ENCODE data around the gene CNBD2.
A peak's percentile ranks its signal among the peaks of the same experiment; 100 is the strongest.
"Not testable (repeated sequence)": the region's sequence is repeated elsewhere in the genome, so short reads cannot be mapped to it uniquely, and the experiment has no call there.

The CNBD2 gene

GRCh38 chr20:35967979-35968640 lies at the start of gene CNBD2:
Gene CNBD2 (plus strand): TSS chr20:35968590. CDS start chr20:35968763, 173 bp downstream.
- no peak for DNase-seq

DNA sequence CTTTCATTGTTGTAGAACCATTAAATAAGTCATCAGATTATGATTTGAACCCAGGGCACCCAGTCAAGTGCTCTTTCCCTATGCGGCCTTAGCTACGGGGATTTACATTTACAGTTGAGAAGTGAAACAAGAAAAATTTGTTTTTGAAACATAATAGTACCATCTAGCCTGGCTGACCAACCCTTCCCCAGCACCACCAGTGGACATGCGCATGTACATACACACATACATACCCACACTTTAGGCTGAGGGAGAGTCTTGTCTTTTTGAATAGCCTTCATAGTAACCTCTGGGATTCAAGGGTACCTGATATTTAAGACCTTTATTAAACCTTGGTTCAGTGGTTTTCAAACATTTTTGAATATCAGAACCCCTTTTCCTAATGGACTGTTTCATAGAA lies 47.9 kb upstream of the CNBD2 start:
- no peak for DNase-seq

- no peak for DNase-seq
Observed at GRCh38 chr20:35929301-35929700, 39.1 kb upstream of the CNBD2 start.

- DNase-seq: no peak
Observed at GRCh38 chr20:35934050-35934449, 34.3 kb upstream of the CNBD2 start.

GRCh38 chr20:35939264-35939663 lies 29.1 kb upstream of the CNBD2 start:
- DNase-seq: no peak

DNA sequence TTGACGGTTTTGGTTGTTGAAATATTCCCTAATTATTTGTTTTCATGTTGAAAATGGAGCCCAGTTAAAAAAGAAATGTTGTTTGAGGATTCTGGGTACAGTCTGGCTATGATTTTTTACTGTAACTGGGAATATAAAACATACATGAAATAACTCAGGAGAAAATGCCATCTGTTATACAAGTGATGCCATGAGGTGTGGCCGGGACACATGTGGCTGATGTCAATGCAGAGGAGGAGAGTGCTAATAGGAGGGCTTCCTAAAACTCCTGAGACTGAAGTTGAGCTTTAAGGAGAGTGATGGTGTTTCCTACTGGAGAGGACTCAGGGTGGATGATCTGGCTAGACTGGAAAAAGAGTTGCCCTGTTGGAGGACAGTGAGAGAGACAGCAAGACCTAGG lies 26.8 kb upstream of the CNBD2 start:
- no peak for DNase-seq

GRCh38 chr20:35942243-35942642 lies 26.1 kb upstream of the CNBD2 start:
- peak; percentile 33 for DNase-seq

DNA sequence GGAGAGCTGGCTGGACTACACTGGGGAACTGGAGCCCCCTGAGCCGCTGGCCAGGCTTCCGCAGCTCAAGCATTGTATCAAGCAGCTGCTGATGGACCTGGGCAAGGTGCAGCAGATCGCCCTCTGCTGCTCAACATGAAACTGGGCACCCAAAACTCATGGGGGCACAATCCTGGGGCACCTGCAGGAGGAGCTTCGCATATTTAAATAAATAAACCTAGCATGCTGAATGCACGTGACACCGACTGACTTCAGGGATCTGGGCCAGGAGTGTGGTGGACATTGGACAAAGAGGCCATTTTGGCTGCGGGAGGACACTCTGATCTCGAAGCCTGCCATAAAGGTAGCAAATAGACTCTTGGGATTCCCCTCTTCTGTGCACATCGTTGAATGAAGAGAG lies 20.9 kb upstream of the CNBD2 start:
- DNase-seq: no peak

- no peak for DNase-seq
Observed at GRCh38 chr20:35947907-35948306, 20.5 kb upstream of the CNBD2 start.

DNA sequence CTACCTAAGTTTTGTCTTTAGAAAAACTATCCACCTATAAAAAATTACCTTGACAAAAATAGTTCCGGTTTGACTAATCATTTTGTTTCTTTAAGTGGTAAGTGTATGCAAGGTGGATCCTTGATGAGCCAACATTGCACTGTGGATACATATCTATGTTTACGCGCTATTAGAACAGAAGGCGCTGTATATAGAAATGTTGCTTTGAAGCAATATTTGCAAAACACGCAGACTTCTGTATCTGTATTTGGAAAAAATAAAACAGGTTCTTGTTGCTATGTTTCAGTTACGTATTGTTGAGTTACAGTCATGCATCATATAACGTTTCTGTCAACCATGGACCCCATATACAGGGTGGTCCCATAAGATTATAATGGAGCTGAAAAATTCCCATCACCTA lies 18.3 kb upstream of the CNBD2 start:
- no peak for DNase-seq

GRCh38 chr20:35952080-35952479 lies 16.3 kb upstream of the CNBD2 start:
- DNase-seq: not testable (repeated sequence)

GRCh38 chr20:35952480-35953386 lies 15.7 kb upstream of the CNBD2 start:
- no peak for DNase-seq

GRCh38 chr20:35953387-35954199 lies 14.8 kb upstream of the CNBD2 start:
- no peak for DNase-seq

DNA sequence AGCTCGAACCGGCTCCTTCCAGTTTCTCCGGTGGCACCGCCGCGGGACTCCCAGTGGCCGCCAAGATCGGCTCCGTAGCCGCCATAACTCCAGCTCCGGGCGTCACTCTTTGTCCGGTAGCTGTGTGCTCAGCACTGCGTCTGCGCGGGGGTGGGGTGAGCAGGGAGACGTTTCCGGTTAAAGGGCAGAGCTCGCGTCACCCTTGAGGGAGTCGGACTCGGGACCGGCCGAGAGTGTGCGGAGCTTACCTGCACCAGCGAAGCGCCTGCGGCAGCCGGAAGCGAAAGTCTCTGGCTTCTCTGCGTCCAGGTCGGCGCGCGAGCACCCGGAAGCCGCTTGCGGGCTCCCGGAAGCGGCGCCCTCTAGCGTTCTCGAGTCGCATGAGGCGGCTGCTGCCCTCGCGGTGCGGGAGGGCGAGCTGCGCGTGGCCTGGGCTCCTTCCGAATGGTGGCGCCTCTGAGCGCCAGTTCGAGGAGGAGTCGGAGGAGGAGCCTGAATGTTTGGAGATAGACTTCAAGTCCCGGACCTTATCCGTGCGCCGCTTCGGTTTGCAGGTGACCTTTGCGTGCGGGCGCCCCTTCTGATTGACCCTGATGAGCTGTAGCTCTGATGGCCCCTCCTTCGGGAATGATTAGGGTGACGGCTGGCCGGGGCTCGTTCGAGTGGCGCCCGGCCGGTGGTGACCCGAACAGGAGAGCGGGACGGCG lies 14.0 kb upstream of the CNBD2 start, which contains the start of gene SCAND1:
Gene SCAND1, minus strand, starts transcription at position 303 of the 707 bp plus-strand sequence. Its CDS starts 218 bp downstream, at position 85.
- DNase-seq: peak; percentile 98

- no peak for DNase-seq
Observed at GRCh38 chr20:35954907-35955251, 13.5 kb upstream of the CNBD2 start.

- no peak for DNase-seq
Observed at GRCh38 chr20:35956616-35957015, 11.8 kb upstream of the CNBD2 start.

DNA sequence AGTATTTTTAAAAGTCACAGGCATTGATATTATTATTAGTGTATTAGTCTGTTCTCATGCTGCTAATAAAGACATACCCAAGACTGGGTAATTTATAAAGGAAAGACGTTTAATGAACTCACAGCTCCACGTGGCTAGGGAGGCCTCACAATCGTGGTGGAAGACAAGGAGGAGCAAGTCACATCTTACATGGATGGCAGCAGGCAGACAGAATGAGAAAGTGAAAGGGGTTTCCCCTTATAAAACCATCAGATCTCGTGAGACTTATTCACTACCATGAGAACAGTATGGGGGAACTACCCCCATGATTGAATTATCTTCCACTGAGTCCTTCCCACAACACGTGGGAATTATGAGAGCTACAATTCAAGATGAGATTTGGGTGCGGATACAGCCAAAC lies 9.1 kb upstream of the CNBD2 start:
- DNase-seq: not testable (repeated sequence)

- DNase-seq: no peak
Observed at GRCh38 chr20:35963878-35964277, 4.5 kb upstream of the CNBD2 start.

GRCh38 chr20:35968930-35969329 lies 540 bp downstream of the CNBD2 start:
- no peak for DNase-seq

GRCh38 chr20:35971981-35972380 lies 3.6 kb downstream of the CNBD2 start:
- no peak for DNase-seq

GRCh38 chr20:35972462-35972861 lies 4.1 kb downstream of the CNBD2 start:
- no peak for DNase-seq

GRCh38 chr20:35974256-35974655 lies 5.9 kb downstream of the CNBD2 start:
- no peak for DNase-seq

Measured in midbrain (tissue), 1 donor.